CD4-positive, alpha-beta memory T cell (primary cell): ENCODE results near the gene CDH9. TPM values are rescaled to one million over a fixed set of nuclear protein-coding genes. Genes with fewer than 3 reads are reported as not detected.

ENCODE experiments used
- CTCF ChIA-PET: fragments of 350-600 bp; sonication (Branson Sonifier 250); formaldehyde crosslinking; loops from one replicate; lab custom pipeline; 2021; ENCODE audit warnings: inconsistent platforms; ENCODE audit not compliant: partially characterized antibody; lab: Charles Lee
- POLR2A ChIA-PET: fragments of 350-600 bp; sonication (Branson Sonifier 250); formaldehyde crosslinking; loops from one replicate; lab custom pipeline; 2021; ENCODE audit not compliant: partially characterized antibody; lab: Charles Lee
- DNase-seq, 5 donors: peaks; one replicate each; pipeline versions ENCODE4 v3.0.0 to v3.0.0-alpha.2; 2020 to 2022; ENCODE audit warnings: mixed read lengths in 1 of 5
- H3K27ac ChIP-seq: one replicate; pipeline ENCODE4 v1.7.0; 2013; ENCODE audit warnings: low read depth, low read length
- H3K27me3 ChIP-seq: 2 replicates; pipeline ENCODE4 v1.7.0; 2013; ENCODE audit warnings: mild to moderate bottlenecking, low read length, moderate library complexity; ENCODE audit not compliant: insufficient read depth
- H3K36me3 ChIP-seq: 2 replicates; pipeline ENCODE4 v1.7.0; 2013; ENCODE audit warnings: mild to moderate bottlenecking, low read length, moderate library complexity; ENCODE audit not compliant: insufficient read depth
- H3K4me1 ChIP-seq: 2 replicates; pipeline ENCODE4 v1.7.0; 2013; ENCODE audit warnings: mild to moderate bottlenecking, low read length, moderate library complexity; ENCODE audit not compliant: insufficient read depth
- H3K4me3 ChIP-seq, 2 donors: one replicate each; pipeline ENCODE4 v1.7.0; 2013; ENCODE audit warnings: low read length in 2 of 2, mild to moderate bottlenecking in 1 of 2
- H3K9me3 ChIP-seq, 2 donors: one replicate each; pipeline ENCODE4 v1.7.0; 2013; ENCODE audit warnings: low read length in 2 of 2, control low read depth in 1 of 2; ENCODE audit not compliant: control insufficient read depth in 1 of 2
- H3K27ac Mint-ChIP-seq, 7 donors: one replicate each; pipeline ENCODE4 v1.8.0; 2020 to 2021; ENCODE audit warnings: mixed read lengths in 7 of 7, mild to moderate bottlenecking in 6 of 7, inconsistent platforms in 3 of 7, moderate library complexity in 3 of 7
- H3K27me3 Mint-ChIP-seq, 2 donors: one replicate each; pipeline ENCODE4 v1.8.0; 2020 to 2021; ENCODE audit warnings: mixed read lengths in 2 of 2
- H3K36me3 Mint-ChIP-seq, 2 donors: one replicate each; pipeline ENCODE4 v1.8.0; 2020 to 2021; ENCODE audit warnings: mixed read lengths in 2 of 2, inconsistent platforms in 1 of 2, mild to moderate bottlenecking in 1 of 2
- H3K4me1 Mint-ChIP-seq, 4 donors: one replicate each; pipeline ENCODE4 v1.8.0; 2020 to 2021; ENCODE audit warnings: mixed read lengths in 4 of 4, mild to moderate bottlenecking in 1 of 4
- H3K4me3 Mint-ChIP-seq, 8 donors: one replicate each; pipeline ENCODE4 v1.8.0; 2020 to 2021; ENCODE audit warnings: mixed read lengths in 8 of 8, mild to moderate bottlenecking in 7 of 8, moderate library complexity in 6 of 8, inconsistent platforms in 3 of 8
- H3K9me3 Mint-ChIP-seq, 8 donors: one replicate each; pipeline ENCODE4 v1.8.0; 2020 to 2021; ENCODE audit warnings: mixed read lengths in 8 of 8, mild to moderate bottlenecking in 5 of 8, inconsistent platforms in 3 of 8, moderate library complexity in 1 of 8
- intact Hi-C: fragments of 100-400 bp; cut with micrococcal nuclease; formaldehyde crosslinking; loops from one replicate; pipeline ENCODE4 v1.15.1; 2023
- polyA plus RNA-seq, 2 donors: library from polyadenylated mRNA; unstranded; fragments of 300-500 nt; fragmentation: Illumina TruSeq; gene quantifications; one replicate each; pipeline ENCODE4 v1.2.3, GENCODE V29; 2021
- total RNA-seq, 2 experiments: library from RNA; stranded (reverse); gene quantifications; one replicate each; pipeline ENCODE4 v1.2.3, GENCODE V29; 2021

CDH9 gene
- total and polyA plus RNA-seq, 4 experiments from 2014 or later, result not detected

GRCh38 chr5:27034565-27034964 lies 3.8 kb downstream of the CDH9 start:
- Mint-ChIP-seq H3K4me3 (no peak overlapping the region), H3K36me3 (no peaks in the 10 kb centered on the region), H3K9me3 (peaks cover 0 to 17% (median 6%) of the 10 kb centered on the region in 8 donors), H3K27me3 (no peaks in the 10 kb centered on the region), H3K27ac (no peak overlapping the region), H3K4me1 (no peaks in the 10 kb centered on the region)
- no peaks in the 10 kb centered on the region for H3K9me3 ChIP-seq
- no peaks in the 10 kb centered on the region for H3K4me1 ChIP-seq
- no peaks in the 10 kb centered on the region for H3K36me3 ChIP-seq
- no peak for DNase-seq
- H3K4me3 ChIP-seq, result no peak overlapping the region
- CTCF ChIA-PET, result no interaction called here
- H3K27me3 ChIP-seq, result no peaks in the 10 kb centered on the region
- POLR2A ChIA-PET, result no interaction called here
- intact Hi-C loops, result no loop called here
- no peak overlapping the region for H3K27ac ChIP-seq

- no peaks in the 10 kb centered on the region for H3K4me1 ChIP-seq
- Mint-ChIP-seq H3K27me3 (no peaks in the 10 kb centered on the region), H3K9me3 (peaks cover 0 to 13% (median 4%) of the 10 kb centered on the region in 8 donors), H3K4me1 (no peaks in the 10 kb centered on the region), H3K36me3 (no peaks in the 10 kb centered on the region), H3K4me3 (no peak overlapping the region), H3K27ac (no peak overlapping the region)
- H3K4me3 ChIP-seq, result no peak overlapping the region
- no peaks in the 10 kb centered on the region for H3K36me3 ChIP-seq
- ChIA-PET POLR2A (no interaction called here), CTCF (no interaction called here)
- H3K27me3 ChIP-seq, result no peaks in the 10 kb centered on the region
- no peak for DNase-seq
- no peaks in the 10 kb centered on the region for H3K9me3 ChIP-seq
- H3K27ac ChIP-seq, result no peak overlapping the region
- intact Hi-C loops, result no loop called here
These were observed 11.6 kb downstream of the CDH9 start for GRCh38 chr5:27026801-27027200.

GRCh38 chr5:27026063-27026462 lies 12.3 kb downstream of the CDH9 start:
- H3K9me3 Mint-ChIP-seq, result peaks cover 0 to 13% (median 4%) of the 10 kb centered on the region in 8 donors
- CTCF ChIA-PET, result no interaction called here
- no peaks in the 10 kb centered on the region for H3K36me3 Mint-ChIP-seq
- H3K4me3 Mint-ChIP-seq, result no peak overlapping the region
- POLR2A ChIA-PET, result no interaction called here
- no peaks in the 10 kb centered on the region for H3K36me3 ChIP-seq
- H3K27me3 ChIP-seq, result no peaks in the 10 kb centered on the region
- no peaks in the 10 kb centered on the region for H3K9me3 ChIP-seq
- no peak overlapping the region for H3K27ac Mint-ChIP-seq
- H3K27ac ChIP-seq, result no peak overlapping the region
- no peak overlapping the region for H3K4me3 ChIP-seq
- no peaks in the 10 kb centered on the region for H3K4me1 Mint-ChIP-seq
- intact Hi-C loops, result no loop called here
- H3K27me3 Mint-ChIP-seq, result no peaks in the 10 kb centered on the region
- DNase-seq, result no peak
- no peaks in the 10 kb centered on the region for H3K4me1 ChIP-seq

GRCh38 chr5:27021471-27021870 lies 16.9 kb downstream of the CDH9 start:
- ChIA-PET POLR2A (no interaction called here), CTCF (no interaction called here)
- Histone ChIP-seq H3K27me3 (no peaks in the 10 kb centered on the region), H3K27ac (no peak overlapping the region), H3K4me3 (no peak overlapping the region), H3K36me3 (no peaks in the 10 kb centered on the region), H3K9me3 (no peaks in the 10 kb centered on the region), H3K4me1 (no peaks in the 10 kb centered on the region)
- Mint-ChIP-seq H3K27me3 (no peaks in the 10 kb centered on the region), H3K27ac (no peak overlapping the region), H3K36me3 (no peaks in the 10 kb centered on the region), H3K9me3 (peaks cover 0 to 9% (median 5%) of the 10 kb centered on the region in 8 donors), H3K4me1 (no peaks in the 10 kb centered on the region), H3K4me3 (no peak overlapping the region)
- DNase-seq, result no peak
- intact Hi-C loops, result no loop called here

- CTCF ChIA-PET, result no interaction called here
- DNase-seq, result no peak
- H3K27ac Mint-ChIP-seq, result no peak overlapping the region
- no peaks in the 10 kb centered on the region for H3K4me1 Mint-ChIP-seq
- no peak overlapping the region for H3K27ac ChIP-seq
- H3K9me3 Mint-ChIP-seq, result peaks cover 0 to 9% (median 5%) of the 10 kb centered on the region in 8 donors
- no peaks in the 10 kb centered on the region for H3K27me3 Mint-ChIP-seq
- no peaks in the 10 kb centered on the region for H3K36me3 ChIP-seq
- no peaks in the 10 kb centered on the region for H3K36me3 Mint-ChIP-seq
- intact Hi-C loops, result no loop called here
- POLR2A ChIA-PET, result no interaction called here
- no peaks in the 10 kb centered on the region for H3K9me3 ChIP-seq
- H3K4me3 ChIP-seq, result no peak overlapping the region
- no peaks in the 10 kb centered on the region for H3K4me1 ChIP-seq
- no peak overlapping the region for H3K4me3 Mint-ChIP-seq
- H3K27me3 ChIP-seq, result no peaks in the 10 kb centered on the region
These were observed 17.4 kb downstream of the CDH9 start for GRCh38 chr5:27020973-27021372.

- Mint-ChIP-seq H3K36me3 (no peaks in the 10 kb centered on the region), H3K27ac (no peak overlapping the region), H3K27me3 (no peaks in the 10 kb centered on the region), H3K4me1 (no peaks in the 10 kb centered on the region), H3K4me3 (no peak overlapping the region), H3K9me3 (peaks cover 0 to 16% (median 3%) of the 10 kb centered on the region in 8 donors)
- Histone ChIP-seq H3K4me1 (no peaks in the 10 kb centered on the region), H3K36me3 (no peaks in the 10 kb centered on the region), H3K27ac (no peak overlapping the region), H3K9me3 (no peaks in the 10 kb centered on the region), H3K27me3 (no peaks in the 10 kb centered on the region), H3K4me3 (no peak overlapping the region)
- intact Hi-C loops, result no loop called here
- ChIA-PET CTCF (no interaction called here), POLR2A (no interaction called here)
- DNase-seq, result no peak
These were observed 22.6 kb downstream of the CDH9 start for GRCh38 chr5:27015758-27016157.

- CTCF ChIA-PET, result no interaction called here
- H3K4me1 Mint-ChIP-seq, result no peaks in the 10 kb centered on the region
- POLR2A ChIA-PET, result no interaction called here
These were observed 27.1 kb downstream of the CDH9 start for GRCh38 chr5:27011274-27011673.

GRCh38 chr5:27010646-27011045 lies 27.7 kb downstream of the CDH9 start:
- no peaks in the 10 kb centered on the region for H3K36me3 Mint-ChIP-seq
- DNase-seq, result no peak
- H3K27me3 Mint-ChIP-seq, result no peaks in the 10 kb centered on the region
- no peaks in the 10 kb centered on the region for H3K9me3 ChIP-seq
- H3K4me1 ChIP-seq, result no peaks in the 10 kb centered on the region
- CTCF ChIA-PET, result no interaction called here
- no peak overlapping the region for H3K4me3 Mint-ChIP-seq
- POLR2A ChIA-PET, result no interaction called here
- H3K36me3 ChIP-seq, result no peaks in the 10 kb centered on the region
- H3K27ac Mint-ChIP-seq, result no peak overlapping the region
- H3K27me3 ChIP-seq, result no peaks in the 10 kb centered on the region
- no peaks in the 10 kb centered on the region for H3K4me1 Mint-ChIP-seq
- intact Hi-C loops, result no loop called here
- H3K27ac ChIP-seq, result no peak overlapping the region
- no peak overlapping the region for H3K4me3 ChIP-seq
- peaks cover 3 to 31% (median 5%) of the 10 kb centered on the region in 8 donors for H3K9me3 Mint-ChIP-seq

More at GRCh38 chr5:27011274-27011673, 27.1 kb downstream of the CDH9 start:
- no peaks in the 10 kb centered on the region for H3K36me3 Mint-ChIP-seq
- peaks cover 3 to 29% (median 5%) of the 10 kb centered on the region in 8 donors for H3K9me3 Mint-ChIP-seq
- H3K27me3 Mint-ChIP-seq, result no peaks in the 10 kb centered on the region
- no peaks in the 10 kb centered on the region for H3K4me1 ChIP-seq
- no peaks in the 10 kb centered on the region for H3K27me3 ChIP-seq
- no peak overlapping the region for H3K27ac ChIP-seq
- no peak overlapping the region for H3K4me3 Mint-ChIP-seq
- H3K36me3 ChIP-seq, result no peaks in the 10 kb centered on the region
- no peak overlapping the region for H3K27ac Mint-ChIP-seq
- H3K9me3 ChIP-seq, result no peaks in the 10 kb centered on the region
- DNase-seq, result no peak
- intact Hi-C loops, result no loop called here
- H3K4me3 ChIP-seq, result no peak overlapping the region
